Glomerular visceral epithelial cell (primary cell): ENCODE results near the gene APOL4.
"Not testable (repeated sequence)": the region's sequence is repeated elsewhere in the genome, so short reads cannot be mapped to it uniquely, and the experiment has no call there.

Source experiments
- DNase-seq: peaks from one replicate; pipeline ENCODE4 v3.0.0-alpha.2; 2016; ENCODE audit errors: extremely low spot score

Gene APOL4

DNA sequence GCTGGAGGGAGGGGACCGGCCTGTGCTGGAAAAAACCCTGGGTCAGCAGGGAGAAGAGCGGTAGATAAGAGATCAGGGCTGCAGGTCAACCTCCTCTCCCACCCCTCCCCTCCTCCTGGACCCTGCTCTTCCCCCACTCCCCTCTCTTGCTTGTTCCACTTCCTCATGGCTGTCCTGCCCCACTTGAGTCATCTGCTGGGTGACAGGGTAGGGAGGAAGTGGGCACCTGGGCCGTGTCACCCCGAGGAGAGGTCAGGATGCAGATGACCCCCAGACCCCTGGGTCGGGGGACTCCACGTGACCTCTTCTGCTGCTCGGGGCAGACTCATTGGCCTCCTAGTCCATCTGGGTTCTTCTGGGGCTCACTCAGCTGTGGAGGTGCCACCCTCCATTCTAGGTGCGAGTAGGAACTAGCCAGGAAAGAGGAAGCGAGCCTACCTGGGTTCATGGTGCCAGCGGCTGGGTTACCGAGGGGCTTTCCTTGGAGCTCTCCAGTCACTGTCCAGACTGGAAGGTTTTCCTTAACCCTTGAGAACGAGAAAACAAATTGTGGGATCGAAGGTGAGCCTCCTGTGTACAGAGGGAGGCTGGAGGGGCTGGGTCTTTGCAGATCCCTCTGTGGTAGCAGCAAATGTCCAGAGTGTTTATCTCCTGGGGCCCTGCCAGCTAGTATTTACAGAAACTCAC lies 31.2 kb upstream of the APOL4 start:
- no peak for DNase-seq

DNA sequence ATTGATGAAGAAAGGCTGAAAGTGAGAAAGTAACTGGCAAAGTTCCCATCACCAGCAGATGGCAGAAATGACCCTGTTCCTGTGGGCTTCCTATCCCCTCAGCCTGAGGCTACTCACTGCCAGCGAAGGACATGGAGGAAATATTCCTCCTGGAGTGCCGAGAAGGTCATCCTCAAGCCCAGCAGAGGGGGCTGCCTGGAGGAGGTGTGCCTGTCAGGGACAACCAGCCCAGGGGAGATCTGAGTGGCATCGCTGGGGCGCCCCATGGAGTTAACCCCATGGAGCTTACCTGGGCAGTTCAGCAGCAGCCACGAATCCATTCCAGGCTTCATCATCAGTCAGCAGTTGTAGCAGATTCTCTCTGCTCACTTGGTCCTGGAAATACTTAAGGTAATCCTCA lies 29.4 kb upstream of the APOL4 start:
- not testable (repeated sequence) for DNase-seq

DNA sequence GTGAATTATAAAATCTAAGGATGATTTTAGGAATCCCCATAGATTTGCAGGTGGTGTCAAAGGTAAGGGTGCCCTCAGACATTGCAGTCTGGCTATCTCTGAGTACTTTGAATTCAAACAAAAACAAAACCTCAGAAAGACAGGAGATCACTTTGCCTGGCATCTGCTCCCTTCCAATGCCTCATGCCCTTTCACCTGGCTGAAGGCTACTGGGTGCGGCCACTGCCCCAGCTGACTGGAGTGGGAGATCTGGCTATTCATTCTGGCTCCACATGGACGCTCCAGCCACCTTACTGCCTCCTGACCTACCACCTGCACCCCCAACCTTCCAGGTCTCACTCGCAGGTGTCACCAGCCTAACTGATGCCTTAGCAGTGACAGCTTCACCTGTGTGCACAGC lies 28.0 kb upstream of the APOL4 start:
- DNase-seq = not testable (repeated sequence)

DNA sequence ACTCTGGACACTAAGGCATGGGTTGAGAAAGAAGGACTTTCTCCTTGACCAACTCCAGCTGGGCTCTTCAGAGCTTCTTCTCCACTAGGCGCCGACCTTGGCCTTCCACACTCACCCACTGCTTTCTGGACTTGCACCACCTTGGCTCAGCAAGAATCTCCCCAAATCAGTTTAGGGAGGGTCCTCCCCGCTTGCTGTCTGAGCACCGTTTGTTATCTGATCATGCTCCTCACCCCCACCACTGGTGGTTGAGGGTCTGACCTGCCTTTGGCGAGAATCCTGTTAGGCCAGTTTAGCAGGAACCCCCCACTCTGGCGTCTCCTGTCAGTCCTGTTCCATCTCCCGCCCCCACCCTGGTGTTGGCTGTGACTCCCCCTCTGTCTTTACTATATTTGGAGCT lies 27.3 kb upstream of the APOL4 start:
- DNase-seq = no peak

DNA sequence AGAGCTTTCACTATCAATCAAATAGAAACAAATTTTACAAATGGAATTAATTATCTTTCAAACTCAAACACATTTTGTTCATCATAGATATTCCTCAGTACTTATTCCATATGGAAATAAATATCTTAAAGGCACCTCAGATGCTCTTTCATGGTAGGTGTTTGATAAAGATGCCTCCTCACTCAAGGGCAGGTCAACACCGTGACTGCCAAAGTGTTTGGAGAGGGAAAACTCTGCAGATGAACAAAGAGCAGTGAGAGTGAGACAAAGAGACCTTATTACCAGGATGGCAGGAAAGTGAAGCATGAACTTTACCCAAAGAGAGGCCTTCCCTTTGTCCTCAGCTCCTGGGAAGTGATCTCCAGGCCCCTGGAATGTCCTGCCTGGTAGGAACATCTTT lies 26.8 kb upstream of the APOL4 start:
- not testable (repeated sequence) for DNase-seq

DNA sequence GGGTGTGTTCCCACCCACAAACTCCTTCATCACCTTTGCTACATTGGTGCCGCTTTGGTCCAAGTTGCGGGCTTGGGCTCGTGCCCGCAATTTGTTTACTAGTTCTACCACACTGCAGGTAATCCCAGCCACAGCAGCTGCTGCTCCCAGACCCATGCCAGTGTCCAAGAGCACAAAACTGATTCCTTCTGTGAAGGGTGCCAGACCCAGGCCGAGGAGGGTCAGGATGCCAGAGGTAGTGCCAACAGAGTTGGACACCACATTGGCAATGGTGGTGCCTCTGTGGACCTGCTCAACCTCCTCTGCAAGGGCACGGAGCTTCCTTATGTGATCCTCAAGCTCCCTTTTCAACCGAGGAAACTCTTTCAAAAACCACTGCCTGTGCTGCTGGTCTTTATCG lies 26.2 kb upstream of the APOL4 start:
- no peak for DNase-seq

DNA sequence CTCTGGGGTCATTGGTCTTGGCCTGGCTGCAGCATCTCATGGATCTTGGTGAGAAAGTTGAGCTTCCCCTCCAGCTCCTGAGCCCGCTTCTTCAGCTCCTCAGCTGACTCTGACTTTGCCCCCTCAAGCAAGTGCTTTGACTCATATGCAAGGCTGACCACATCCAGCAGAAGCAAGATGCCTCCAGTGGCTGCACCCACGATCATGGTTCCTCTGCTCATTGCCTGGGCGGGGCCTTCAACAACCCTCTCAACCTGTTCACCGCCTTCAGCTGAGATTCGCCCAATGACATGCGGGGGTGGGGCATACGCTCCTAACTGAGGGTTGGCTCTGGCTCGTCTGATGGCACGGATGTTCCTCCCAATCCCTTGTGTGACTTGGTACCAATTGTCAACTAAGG lies 25.8 kb upstream of the APOL4 start:
- no peak for DNase-seq

DNA sequence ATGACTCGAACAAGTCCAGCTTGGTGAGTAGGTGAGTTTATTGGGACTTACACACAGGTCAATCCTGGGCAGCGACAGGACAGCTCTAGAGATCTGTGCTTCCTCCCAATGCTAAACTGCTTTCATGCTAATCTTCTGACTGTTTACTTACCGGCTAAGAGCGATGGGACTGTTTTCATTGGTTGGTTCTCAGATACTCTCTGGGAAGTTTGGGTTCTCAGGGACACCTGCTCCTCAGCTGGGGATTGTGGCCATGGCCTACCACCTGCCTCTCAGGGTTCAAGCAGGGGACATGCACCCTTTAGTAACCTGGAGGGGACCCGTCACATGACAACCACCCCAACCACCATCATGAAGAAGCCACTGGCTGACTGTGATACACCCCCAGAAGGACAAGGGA lies 24.6 kb upstream of the APOL4 start:
- DNase-seq = no peak

DNA sequence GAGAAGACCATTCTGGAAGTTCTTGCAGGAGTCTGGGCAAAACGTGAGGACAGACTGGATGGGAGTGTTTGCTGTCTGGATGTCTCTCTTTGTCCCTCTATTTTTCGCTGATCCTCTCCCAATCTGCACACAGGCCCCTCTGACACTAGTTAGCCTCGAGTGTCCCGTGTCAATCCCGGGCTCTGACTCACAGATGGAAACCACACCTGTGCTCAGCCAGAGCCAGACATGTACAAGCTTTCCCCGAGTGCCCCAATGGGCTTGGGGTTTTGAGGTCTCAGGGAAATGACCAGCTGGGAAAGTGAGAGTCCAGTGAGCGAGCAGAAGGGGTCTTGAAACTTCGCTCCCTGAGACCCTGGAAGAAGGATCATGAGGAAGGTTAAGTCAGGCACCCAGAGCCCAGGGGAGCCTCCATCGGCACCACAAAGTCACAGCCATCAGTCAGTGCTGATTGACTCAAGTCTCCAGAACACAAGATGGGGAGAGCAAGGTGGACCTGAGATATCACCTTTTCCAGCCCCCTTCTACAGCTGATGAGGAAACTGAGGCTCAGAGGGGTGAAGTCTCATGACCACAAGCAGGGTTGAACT lies 23.8 kb upstream of the APOL4 start:
- no peak for DNase-seq

DNA sequence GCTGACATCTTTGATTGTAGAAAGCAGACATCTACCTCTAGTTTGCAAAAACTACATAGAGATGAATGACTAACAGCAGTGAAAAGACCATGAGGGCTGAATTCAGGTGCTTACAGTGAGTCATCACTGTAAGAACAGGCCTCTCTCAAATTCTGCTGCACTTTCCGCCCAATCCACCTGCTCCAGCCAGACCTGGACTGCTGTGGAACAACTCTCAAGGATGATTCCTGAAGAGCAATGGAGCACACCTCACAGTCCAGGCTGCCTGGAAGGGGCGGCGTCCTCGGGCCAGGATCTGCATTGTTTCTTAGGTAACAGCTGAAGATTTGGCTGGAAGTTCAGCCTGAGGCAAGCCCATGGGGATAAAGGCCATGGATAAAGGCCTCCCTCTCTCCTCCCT lies 22.6 kb upstream of the APOL4 start:
- no peak for DNase-seq

DNA sequence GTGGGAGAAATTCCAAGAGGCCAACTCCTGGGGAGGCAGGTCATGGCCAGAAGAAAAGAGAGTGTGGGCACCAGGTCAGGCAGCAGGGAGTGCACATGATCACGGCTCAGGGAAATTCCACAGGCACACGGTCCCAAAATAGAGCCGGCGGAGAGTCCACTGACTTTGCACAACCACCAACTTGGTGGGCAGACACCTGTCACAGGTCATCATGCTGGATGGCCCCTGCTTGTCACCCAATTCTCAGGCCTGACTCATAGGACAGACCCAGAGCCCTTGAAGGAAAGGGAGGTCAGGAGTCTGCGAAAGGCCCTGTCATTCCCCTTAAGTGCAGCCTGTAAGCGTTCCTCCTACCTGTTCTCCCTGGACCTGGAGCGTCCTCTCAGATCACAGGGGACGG lies 21.9 kb upstream of the APOL4 start:
- no peak for DNase-seq

DNA sequence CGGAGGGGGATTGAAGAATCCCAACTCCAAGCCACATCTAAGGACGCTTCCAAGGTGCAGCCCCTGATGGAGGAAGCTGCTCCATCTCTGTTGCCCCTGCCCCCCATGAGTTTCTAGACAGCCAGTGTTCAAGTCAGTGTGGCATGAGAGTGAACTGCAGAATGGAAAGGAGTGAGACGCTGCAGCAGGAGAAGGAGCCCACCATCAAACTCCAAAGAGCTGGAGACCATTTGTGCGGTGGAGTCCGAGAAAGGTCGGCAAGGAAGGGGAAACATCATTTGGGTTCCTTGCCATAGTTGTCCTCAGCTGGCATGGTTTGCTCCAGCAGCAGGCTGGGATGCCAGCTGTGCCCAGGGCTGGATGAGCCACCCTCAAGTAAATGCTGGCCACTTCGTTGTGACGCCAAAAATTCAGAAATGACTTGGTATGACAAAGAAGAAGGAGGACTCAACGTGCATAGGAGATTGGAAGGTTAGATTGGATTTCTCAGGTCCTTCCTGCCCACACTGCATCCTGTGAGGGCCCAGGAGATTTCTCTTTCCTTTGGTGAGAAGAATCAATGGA lies 21.4 kb upstream of the APOL4 start:
- DNase-seq = no peak

DNA sequence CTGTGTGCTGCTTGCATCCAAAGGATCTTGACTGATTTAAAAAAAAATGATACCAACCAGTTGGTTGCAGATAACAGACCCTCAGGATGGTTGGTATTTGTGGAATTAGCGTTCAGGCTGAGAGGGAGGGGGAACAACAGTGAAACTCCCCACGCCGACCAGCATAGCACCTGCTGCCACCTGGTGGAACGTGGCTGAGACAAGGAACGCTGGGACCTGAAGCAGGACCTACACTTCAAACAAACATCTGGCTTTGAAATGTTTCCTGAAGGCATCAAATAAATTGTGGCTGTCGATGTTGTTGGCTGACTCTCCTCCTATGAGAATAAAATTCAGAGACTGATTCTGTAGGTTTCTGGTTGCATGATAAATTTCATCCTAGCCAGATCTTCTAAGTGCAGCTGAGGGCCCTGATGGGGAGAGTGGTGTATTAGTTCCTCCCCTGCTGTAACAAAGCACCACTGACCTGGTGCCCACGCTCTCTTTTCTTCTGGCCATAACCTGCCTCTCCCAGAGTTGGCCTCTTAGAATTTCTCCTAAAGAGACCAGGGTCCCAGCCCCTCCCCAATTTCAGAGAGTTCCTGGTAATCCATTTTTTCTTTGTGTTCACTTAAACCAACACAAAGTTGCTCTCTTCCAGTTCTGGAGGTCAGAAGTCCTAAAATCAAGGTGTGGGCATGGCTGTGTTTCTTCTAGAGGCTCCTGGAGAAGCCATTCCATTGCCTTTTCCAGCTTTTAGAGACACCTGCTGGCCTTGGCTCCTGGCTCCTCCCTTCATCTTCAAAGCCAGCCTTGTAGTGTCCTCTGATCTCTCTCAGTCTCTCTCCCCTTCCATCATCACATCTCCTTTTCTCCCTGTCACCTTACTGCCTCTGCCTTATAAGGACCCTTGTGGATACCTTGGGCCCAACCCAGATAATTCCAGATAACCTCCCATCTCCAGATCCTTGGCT lies 20.5 kb upstream of the APOL4 start:
- DNase-seq = peak; percentile 46

DNA sequence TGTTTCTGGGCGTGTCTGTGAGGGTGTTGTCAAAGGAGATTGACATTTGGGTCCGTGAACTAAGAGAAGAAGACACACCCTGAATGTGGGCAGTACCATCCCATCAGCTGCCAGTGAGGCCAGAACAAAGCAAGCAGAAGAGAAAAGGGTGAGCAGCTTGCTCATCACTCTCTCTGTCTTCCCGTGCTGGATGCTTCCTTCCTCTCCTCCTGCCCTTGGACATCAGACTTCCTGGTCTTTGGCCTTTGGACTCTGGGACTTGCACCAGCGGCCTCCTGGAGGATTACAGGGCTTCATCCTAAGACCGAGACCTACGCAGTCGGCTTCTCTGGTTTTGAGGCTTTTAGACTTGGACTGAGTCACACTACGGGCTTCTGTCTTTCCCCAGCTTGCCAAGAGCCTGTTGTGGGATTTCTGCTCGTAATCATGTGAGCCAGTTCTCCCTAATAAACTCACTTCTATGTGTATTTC lies 18.9 kb upstream of the APOL4 start:
- DNase-seq = no peak

DNA sequence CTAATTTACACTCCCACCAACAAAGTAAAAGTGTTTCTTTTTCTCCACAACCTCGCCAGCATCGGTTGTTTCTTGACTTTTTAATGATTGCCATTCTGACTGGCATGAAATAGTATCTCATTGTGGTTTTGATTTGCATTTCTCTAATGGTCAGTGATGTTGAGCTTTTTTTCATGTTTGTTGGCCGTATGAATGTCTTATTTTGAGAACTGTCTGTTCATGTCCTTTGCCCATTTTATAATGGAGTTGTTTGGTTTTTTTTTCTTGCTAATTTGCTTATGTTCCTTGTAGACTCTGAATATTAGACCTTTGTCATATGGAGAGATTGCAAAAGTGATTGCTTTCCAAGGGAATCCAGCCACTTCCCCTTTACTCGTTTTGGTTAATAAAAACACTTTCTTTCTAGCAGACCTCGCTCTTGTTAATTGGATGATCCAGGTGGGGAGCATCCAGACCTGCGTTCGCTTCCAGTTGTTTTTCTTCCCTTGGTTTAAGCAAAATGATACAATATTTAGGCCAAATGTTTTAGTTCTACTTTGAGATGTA lies 17.1 kb upstream of the APOL4 start:
- no peak for DNase-seq

DNA sequence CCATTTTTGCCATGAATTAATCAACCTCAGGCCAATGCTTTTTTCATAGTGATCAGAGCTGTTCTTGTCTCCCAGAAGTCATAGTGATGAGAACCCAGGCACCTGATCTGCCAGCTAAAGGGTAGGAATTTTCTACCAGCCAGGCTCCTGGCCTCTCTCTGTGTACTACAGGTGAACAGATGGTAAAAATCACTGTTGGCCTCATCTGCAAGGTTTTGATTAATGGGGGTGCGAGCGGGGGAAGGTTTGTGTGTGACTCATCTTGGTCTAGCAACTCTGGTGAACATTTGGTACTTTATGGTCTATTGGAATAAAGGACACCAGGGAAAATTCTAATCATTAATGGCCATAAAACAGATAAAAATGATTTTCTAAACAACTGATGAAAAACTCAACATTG lies 14.4 kb upstream of the APOL4 start:
- DNase-seq = no peak

DNA sequence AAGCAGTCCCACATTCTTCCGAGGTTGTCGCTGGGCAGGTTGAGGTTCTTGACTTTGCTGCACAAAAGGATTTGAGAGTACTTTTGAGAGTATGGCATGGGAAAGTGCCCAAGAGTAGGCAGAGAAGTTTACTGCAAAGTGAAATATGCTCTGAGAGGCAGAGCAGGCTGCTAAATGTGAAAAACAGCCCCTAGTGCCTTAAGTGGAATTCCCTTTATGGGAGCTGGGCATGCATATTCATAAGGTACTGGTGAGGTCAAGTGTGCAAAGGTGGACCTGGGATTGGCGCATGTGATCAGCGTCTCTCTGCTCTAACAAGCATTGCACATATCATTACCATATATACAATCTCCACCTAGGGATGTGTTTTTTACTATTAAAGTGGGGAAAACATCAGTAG lies 12.0 kb upstream of the APOL4 start:
- DNase-seq = no peak

DNA sequence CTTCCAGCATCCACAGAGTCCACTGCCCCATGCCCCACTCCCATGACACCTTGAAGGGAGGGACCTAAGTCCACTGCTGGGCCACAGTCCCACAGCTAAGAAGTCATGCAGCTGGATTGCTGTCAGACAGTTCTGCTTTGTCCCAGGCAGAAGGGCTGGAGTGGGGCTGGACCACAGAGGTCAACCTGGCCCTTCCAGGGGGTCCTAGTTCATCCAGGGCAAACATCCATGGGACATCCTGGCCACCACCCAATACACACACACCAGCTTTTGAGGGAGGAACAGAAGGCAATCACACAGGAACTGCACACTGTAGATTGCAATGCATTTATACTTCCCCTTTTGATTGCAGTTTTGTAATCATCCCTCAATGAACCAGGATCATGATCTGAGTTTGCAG lies 11.3 kb upstream of the APOL4 start:
- DNase-seq = no peak

DNA sequence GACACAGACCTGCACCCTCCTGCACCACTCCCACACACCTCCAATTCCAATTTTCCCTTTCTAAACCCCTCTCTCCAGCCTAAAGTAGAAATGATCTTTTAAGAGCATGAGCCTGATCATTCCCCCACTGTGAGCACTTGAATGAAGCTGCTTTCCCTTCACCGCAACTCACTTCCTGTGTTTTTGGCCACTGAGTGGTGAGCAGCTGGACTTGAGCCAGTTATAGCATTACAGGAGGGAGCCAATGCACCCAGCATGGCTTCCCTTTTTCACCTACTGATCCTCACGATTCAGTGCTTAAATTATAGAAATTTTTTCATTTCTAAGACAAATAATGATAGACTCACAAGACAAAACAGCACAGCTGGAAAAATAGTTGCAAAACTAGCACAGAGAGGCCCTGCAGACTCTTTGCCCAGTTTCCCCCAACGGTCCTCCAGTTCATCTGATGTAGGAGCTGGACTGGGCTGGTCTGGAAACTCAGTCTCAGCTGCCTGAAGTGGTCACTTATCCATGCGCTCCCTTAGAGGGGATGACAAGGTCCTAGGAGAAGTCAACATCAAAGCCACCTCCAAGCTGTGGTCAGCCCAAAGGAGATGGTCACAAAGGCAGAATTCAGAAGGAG lies 9.7 kb upstream of the APOL4 start:
- peak; percentile 64 for DNase-seq

DNA sequence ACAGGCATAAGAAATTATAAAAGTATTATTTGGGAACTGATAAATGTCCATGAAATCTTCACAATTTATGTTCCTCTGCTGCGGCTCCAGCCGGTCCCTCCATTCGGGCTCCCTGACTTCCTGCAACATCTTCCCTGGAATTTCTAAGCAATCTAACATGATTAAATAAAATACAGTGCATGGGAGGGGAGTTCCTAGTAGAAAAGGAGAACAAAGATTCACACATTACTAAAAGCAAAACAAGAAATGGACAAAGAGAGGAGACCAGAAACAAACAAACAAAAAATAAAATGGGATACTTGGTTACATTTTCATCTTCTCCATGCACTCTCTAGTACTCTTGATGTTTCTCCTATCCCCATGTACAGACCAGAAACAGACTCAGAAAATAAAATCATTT lies 8.6 kb upstream of the APOL4 start:
- no peak for DNase-seq

DNA sequence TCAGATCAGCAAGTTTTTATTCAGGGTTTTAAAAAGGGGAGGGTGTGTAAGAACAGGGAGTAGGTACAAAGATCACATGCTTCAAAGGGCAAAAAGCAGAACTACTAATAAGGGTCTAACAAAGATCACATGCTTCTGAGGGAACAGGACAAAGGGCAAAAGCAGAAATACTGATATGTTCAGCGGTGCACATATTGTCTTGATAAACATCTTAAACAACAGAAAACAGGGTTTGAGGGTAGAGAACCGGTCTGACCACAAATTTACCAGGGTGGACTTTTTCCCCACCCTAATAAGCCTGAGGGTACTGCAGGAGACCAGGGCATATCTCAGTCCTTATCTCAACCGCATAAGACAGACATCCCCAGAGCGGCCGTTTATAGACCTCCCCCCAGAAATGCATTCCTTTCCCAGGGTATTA lies 7.9 kb upstream of the APOL4 start:
- not testable (repeated sequence) for DNase-seq

DNA sequence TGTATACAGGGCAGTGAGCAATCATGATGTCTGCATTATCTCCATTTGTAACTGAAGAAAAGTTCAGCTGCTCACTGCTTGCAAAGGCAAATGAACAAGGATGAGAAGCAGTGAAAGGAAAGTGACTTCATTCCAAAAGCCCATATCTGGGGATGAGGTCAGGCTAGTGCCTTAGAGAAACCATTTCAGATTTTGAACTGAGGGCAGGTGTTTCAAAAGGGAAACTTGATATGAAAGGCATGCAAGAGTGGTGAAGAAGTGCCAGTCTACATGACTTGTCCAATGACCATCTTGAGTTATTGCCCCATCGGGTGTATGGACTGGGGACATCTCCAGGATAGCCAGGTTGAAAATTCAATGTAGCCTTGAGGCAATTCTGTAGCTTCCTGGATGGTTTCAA lies 7.3 kb upstream of the APOL4 start:
- no peak for DNase-seq
